ENCODE measurements around the gene PRDM16.

DNA sequence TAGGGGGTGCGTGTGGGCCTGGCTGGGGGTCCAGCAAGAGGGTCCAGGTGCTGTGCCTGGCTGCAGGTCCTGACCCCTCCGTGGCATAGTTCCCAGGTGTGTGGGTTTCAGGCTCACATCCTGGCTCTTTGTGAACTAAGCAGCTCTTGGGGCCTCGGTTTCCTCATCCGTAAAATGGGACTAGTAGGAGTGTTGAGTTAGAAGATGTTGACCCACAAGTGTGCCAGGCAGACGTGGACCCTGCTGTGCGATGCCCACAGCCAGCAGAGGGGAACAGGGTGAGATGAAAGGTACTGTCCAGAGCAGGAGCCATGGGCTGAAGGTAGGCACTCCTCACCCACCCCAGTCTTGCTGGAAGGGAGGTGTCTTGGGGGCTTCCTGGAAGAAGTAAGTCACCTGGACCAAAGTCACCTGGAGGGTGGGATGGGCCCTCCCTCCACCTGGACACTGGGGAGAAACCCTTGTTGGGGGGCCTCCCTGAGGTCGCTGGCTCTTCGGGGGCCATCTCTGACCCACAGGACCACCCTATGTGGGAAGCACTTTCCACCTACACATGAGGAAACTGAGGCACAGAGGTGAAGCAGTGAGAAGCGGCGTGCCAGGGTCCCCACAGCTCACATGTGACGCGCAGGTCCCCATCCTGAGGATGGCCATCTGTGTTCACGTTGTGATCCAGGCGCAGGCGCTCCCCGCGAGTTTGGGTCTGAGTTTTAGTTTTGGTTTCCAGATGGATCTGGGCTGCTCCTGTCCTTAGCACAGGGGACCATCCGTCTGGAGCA lies 386.9 kb downstream of the PRDM16 start:
- TF ChIP-seq CTCF (IDR thresholded peaks at IDR 0.05; ENCODE audit: low read depth, low read length): no peak
- TF ChIP-seq, protein P1, sequence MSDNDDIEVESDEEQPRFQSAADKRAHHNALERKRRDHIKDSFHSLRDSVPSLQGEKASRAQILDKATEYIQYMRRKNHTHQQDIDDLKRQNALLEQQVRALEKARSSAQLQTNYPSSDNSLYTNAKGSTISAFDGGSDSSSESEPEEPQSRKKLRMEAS (IDR thresholded peaks at IDR 0.05; ENCODE audit: low read depth, low read length): no peak
- TF ChIP-seq POLR2A (IDR thresholded peaks at IDR 0.05; ENCODE audit: extremely low read depth, insufficient read length): no peak
- TF ChIP-seq MYC (IDR thresholded peaks at IDR 0.05; ENCODE audit: low read depth, low read length): no peak
